HCT116 (cell line): ENCODE data around the gene COL28A1.

Source experiments
- CEBPB ChIP-seq: IDR thresholded peaks from 2 replicates; pipeline ENCODE4 v1.6.1; 2012; ENCODE audit warnings: low read depth
- ELF1 ChIP-seq: IDR thresholded peaks from 2 replicates; pipeline ENCODE4 v1.6.1; 2012; ENCODE audit warnings: low read depth, borderline replicate concordance
- EZH2 ChIP-seq: fragments of 200-600 bp; sonication (generic); IDR thresholded peaks from 2 replicates; pipeline ENCODE4 v1.6.1; 2017; ENCODE audit warnings: antibody characterized with exemption, mixed run types
- EZH2phosphoT487 ChIP-seq: fragments of 200-600 bp; IDR thresholded peaks from 2 replicates; pipeline ENCODE4 v1.6.1; 2018; ENCODE audit warnings: antibody characterized with exemption, borderline replicate concordance
- POLR2A ChIP-seq: IDR thresholded peaks from 2 replicates; pipeline ENCODE4 v1.7.0; 2011; ENCODE audit warnings: borderline replicate concordance; ENCODE audit not compliant: insufficient read depth, insufficient read length; ENCODE audit errors: extremely low read depth
- POLR2AphosphoS5 ChIP-seq: IDR thresholded peaks from 2 replicates; pipeline ENCODE4 v1.6.1; 2011; ENCODE audit warnings: mild to moderate bottlenecking, low read depth, low read length, moderate library complexity
- RAD21 ChIP-seq: IDR thresholded peaks from 2 replicates; pipeline ENCODE4 v1.6.1; 2012; ENCODE audit warnings: low read depth, mild to moderate bottlenecking
- TCF7L2 ChIP-seq: IDR thresholded peaks from 2 replicates; pipeline ENCODE4 v1.7.0; 2011; ENCODE audit warnings: borderline replicate concordance, inconsistent platforms; ENCODE audit not compliant: insufficient read depth, insufficient read length; ENCODE audit errors: extremely low read depth
- ZFX ChIP-seq: fragments of 450-650 bp; IDR thresholded peaks from 2 replicates; pipeline ENCODE4 v1.6.1; 2017
- TF ChIP-seq, protein P1 (sequence below), 3 experiments: fragments of 200-600 bp in 1 of 3; sonication (generic) in 1 of 3; IDR thresholded peaks in 2 of 3; conservative IDR thresholded peaks in 1 of 3; 2 replicates each; pipeline ENCODE4 v1.5.1; 2012 to 2017; ENCODE audit warnings: low read depth in 2 of 3, low read length in 2 of 3, antibody characterized with exemption in 1 of 3, borderline replicate concordance in 1 of 3, control low read depth in 1 of 3, mild to moderate bottlenecking in 1 of 3, mixed read lengths in 1 of 3, mixed run types in 1 of 3, moderate library complexity in 1 of 3; ENCODE audit not compliant: insufficient read depth in 1 of 3
- TF ChIP-seq, protein P2 (sequence below): IDR thresholded peaks from 2 replicates; pipeline ENCODE4 v1.6.1; 2012

DNA sequence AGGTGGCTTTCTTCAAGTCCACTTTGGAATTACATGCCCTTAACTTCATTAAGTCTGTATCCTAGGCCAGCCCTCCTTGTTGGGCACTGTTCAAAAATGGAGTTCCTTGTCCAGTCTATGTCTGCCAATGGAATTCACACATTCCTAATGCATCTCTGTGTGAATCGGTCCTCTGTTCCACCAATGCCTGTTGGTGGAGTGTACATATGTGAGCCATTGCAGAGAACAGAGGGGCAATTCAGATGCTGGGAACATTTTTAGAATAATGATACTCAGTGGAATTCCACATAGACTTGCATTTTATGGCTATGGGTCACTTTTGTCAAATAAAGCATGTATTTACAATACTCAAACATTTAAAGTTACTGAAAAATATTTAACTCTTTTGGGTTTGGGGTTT lies 108.3 kb downstream of the COL28A1 start:
- TF ChIP-seq EZH2, result no peak
- TF ChIP-seq, protein P1, sequence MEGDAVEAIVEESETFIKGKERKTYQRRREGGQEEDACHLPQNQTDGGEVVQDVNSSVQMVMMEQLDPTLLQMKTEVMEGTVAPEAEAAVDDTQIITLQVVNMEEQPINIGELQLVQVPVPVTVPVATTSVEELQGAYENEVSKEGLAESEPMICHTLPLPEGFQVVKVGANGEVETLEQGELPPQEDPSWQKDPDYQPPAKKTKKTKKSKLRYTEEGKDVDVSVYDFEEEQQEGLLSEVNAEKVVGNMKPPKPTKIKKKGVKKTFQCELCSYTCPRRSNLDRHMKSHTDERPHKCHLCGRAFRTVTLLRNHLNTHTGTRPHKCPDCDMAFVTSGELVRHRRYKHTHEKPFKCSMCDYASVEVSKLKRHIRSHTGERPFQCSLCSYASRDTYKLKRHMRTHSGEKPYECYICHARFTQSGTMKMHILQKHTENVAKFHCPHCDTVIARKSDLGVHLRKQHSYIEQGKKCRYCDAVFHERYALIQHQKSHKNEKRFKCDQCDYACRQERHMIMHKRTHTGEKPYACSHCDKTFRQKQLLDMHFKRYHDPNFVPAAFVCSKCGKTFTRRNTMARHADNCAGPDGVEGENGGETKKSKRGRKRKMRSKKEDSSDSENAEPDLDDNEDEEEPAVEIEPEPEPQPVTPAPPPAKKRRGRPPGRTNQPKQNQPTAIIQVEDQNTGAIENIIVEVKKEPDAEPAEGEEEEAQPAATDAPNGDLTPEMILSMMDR (IDR thresholded peaks at IDR 0.05 in 2 of 3, conservative IDR thresholded peaks at IDR 0.05 in 1 of 3; ENCODE audit: borderline replicate concordance in 1 of 3, insufficient read depth in 1 of 3, low read depth in 2 of 3, low read length in 2 of 3), result no peak
- TF ChIP-seq POLR2AphosphoS5, result no peak
- no peak for TF ChIP-seq EZH2phosphoT487
- no peak for TF ChIP-seq POLR2A
- TF ChIP-seq RAD21, result no peak
- TF ChIP-seq, protein P2, sequence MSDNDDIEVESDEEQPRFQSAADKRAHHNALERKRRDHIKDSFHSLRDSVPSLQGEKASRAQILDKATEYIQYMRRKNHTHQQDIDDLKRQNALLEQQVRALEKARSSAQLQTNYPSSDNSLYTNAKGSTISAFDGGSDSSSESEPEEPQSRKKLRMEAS, result no peak
- TF ChIP-seq ZFX, result no peak
- TF ChIP-seq ELF1, result no peak
- no peak for TF ChIP-seq TCF7L2
- no peak for TF ChIP-seq CEBPB
